Measurements from ENCODE around the gene HSDL1. TPM values are rescaled to one million over a fixed set of nuclear protein-coding genes. Genes with fewer than 3 reads are reported as not detected.
A peak's percentile ranks its signal among the peaks of the same experiment; 100 is the strongest.

Gene HSDL1
- total RNA-seq, 1 donor from 2014 or later, result 15.3 TPM

DNA sequence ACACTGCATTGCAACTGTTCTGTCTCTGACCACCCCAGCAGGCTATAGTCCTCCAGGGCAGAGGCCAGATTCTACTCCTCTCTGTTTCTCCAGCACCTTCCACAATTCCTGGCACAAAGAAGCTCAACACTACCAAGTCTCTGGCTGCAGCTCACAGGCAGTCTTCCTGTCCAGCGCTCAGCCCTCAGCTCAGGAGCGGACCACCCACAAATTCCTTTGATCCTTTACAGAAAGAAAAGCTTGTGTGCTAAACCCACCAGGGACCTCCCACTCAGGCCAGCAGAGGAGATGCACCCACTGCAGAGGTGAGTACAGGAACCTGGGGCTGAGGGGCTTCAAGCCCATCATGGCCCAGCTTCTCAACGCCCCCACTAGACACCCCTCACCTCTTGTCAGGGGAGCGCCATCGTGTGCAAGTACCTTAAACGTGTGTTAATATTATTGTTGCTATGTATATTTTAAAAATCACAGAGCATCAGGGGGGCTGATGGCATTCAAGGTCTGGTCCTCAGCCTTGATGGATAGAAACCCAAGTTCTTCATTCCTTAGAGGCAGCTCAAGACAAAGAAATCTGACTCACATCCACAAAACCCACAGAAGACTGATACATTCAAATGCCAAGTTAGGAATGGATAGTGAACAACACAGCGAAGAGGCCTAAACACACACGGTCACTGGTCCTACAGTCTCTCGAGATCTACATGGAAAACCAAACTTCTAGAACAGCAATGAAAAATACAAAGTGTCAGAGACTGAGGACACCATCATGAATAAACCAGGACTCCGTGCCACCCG is 8.4 kb downstream of the HSDL1 start:
- TF ChIP-seq, protein P1, sequence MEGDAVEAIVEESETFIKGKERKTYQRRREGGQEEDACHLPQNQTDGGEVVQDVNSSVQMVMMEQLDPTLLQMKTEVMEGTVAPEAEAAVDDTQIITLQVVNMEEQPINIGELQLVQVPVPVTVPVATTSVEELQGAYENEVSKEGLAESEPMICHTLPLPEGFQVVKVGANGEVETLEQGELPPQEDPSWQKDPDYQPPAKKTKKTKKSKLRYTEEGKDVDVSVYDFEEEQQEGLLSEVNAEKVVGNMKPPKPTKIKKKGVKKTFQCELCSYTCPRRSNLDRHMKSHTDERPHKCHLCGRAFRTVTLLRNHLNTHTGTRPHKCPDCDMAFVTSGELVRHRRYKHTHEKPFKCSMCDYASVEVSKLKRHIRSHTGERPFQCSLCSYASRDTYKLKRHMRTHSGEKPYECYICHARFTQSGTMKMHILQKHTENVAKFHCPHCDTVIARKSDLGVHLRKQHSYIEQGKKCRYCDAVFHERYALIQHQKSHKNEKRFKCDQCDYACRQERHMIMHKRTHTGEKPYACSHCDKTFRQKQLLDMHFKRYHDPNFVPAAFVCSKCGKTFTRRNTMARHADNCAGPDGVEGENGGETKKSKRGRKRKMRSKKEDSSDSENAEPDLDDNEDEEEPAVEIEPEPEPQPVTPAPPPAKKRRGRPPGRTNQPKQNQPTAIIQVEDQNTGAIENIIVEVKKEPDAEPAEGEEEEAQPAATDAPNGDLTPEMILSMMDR (IDR thresholded peaks at IDR 0.05), result no peak
- POLR2A ChIA-PET, result no interaction called here
- Mint-ChIP-seq H3K27ac (no peak overlapping the region), H3K36me3 (ENCODE audit: low read depth) (peaks cover 5% of the 10 kb centered on the region), H3K9me3 (no peaks in the 10 kb centered on the region), H3K4me3 (no peak overlapping the region), H3K4me1 (peaks cover 29% of the 10 kb centered on the region), H3K27me3 (no peaks in the 10 kb centered on the region)
- intact Hi-C loops (cut with micrococcal nuclease), result no loop called here
- CTCF ChIA-PET, result interaction anchor here (0.6 kb wide), 1 partner anchor 537 kb away, joined by 4 read pairs; no protein-coding TSS in a partner anchor
- no peak for ATAC-seq (ENCODE audit: low read depth)
- no peak for DNase-seq

DNA sequence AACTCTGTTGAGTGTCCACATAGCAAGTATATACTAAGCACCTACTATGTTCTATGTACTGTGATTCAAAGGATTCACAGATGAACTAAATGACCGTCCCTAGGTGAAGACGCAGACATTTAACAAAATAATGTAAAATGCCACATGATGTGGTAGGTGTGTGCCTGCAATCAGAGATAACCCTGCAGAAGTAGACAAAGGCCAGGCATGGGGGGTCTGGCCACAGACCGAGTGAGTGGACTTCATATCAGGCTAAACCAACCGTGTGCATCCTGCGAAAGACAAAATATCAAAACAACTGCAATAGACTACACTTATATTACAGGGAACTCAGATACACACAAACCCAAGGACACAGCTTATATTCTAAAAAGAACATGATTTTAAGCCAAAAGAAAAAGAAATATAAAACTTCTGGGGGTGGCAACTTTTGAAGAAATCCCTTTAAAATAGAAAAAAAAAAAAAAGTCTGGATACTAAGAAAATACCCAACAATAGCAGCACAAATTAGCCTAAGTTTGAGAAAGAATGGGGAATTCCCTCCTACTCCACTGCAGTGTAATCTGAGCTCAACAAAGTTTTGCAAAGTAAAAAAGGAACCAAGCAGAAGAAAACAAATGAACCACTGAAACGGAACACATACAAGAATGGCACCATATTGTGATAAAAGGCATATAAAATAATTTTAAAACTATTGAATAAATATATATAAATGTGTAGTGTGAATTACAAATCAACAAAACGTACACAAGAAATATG is 12.3 kb downstream of the HSDL1 start:
- ChIA-PET CTCF (interaction anchor here (1.0 to 1.8 kb wide), 2 partner anchors 16 to 55 kb away, joined by 5 to 6 read pairs; partner anchors contain the start of genes MBTPS1 and TAF1C), POLR2A (interaction anchor here (0.6 to 5.0 kb wide), 8 partner anchors 13 to 608 kb away, joined by 3 to 33 read pairs (median 4); partner anchors contain the start of genes DNAAF1, HSBP1, HSDL1 and MBTPS1)
- H3K4me1 Mint-ChIP-seq, result peaks cover 29% of the 10 kb centered on the region
- H3K27me3 Mint-ChIP-seq, result no peaks in the 10 kb centered on the region
- TF ChIP-seq, protein P1 (IDR thresholded peaks at IDR 0.05), result no peak
- peaks cover 30% of the 10 kb centered on the region for H3K36me3 Mint-ChIP-seq (ENCODE audit: low read depth)
- H3K9me3 Mint-ChIP-seq, result no peaks in the 10 kb centered on the region
- peak; percentile 77 for ATAC-seq (ENCODE audit: low read depth)
- no peak overlapping the region for H3K4me3 Mint-ChIP-seq
- no peak for DNase-seq
- peak overlapping the region; percentile 53 for H3K27ac Mint-ChIP-seq
- intact Hi-C loops (cut with micrococcal nuclease), result loop anchor here (1.0 kb wide), 2 partner anchors 13 to 16 kb away; partner anchors contain the start of genes DNAAF1, HSDL1 and MBTPS1

GRCh38 chr16:84131117-84131516 is 13.9 kb downstream of the HSDL1 start:
- ChIA-PET CTCF (no interaction called here), POLR2A (interaction anchor here (0.6 to 5.0 kb wide), 2 partner anchors 9 to 15 kb away, joined by 4 to 33 read pairs; partner anchors contain the start of gene MBTPS1)

DNA sequence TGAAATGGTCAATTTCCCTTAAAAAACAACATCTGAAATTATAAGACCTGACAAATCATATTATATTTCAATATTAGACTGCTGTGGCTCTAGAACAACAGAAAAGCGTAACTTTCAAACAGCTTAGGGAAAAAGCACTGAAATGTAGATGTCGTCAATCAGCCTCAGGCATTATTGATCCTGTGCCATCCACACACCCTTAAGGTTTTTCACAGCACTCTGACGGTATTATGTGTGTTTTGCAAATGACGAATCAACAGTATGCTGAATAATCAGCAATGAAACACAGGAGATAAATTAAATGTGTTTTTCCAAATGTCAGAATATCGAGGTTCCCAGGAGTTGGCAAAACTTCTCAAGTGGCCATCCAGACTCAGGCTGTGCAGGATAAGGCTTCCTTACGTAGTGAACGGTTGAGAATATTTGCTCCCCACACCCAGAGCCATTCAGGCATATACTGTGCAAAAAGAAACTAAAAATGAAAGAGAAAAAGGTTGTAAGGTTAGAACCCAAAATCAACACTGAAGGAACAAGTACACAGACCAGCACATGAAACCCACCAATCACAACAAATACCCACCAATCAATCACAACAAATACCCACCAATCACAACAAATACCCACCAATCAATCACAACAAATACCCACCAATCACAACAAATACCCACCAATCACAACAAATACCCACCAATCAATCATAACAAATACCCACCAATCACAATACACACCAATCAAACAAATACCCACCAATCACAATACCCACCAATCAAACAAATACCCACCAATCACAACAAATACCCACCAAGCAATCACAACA is 20.5 kb downstream of the HSDL1 start:
- CTCF ChIA-PET, result no interaction called here
- Mint-ChIP-seq H3K27me3 (no peaks in the 10 kb centered on the region), H3K27ac (no peak overlapping the region), H3K4me1 (peaks cover 13% of the 10 kb centered on the region), H3K9me3 (no peaks in the 10 kb centered on the region), H3K36me3 (ENCODE audit: low read depth) (peaks cover 32% of the 10 kb centered on the region), H3K4me3 (no peak overlapping the region)
- POLR2A ChIA-PET, result no interaction called here
- intact Hi-C loops (cut with micrococcal nuclease), result no loop called here
- ATAC-seq (ENCODE audit: low read depth) (peak; percentile 40), DNase-seq (no peak)
- TF ChIP-seq, protein P1 (IDR thresholded peaks at IDR 0.05), result no peak

More at GRCh38 chr16:84131117-84131516, 13.9 kb downstream of the HSDL1 start:
- Mint-ChIP-seq H3K27ac (no peak overlapping the region), H3K9me3 (no peaks in the 10 kb centered on the region), H3K36me3 (ENCODE audit: low read depth) (peaks cover 37% of the 10 kb centered on the region), H3K27me3 (no peaks in the 10 kb centered on the region), H3K4me3 (no peak overlapping the region), H3K4me1 (peaks cover 26% of the 10 kb centered on the region)
- intact Hi-C loops (cut with micrococcal nuclease), result no loop called here
- DNase-seq (no peak), ATAC-seq (ENCODE audit: low read depth) (no peak)
- TF ChIP-seq, protein P1 (IDR thresholded peaks at IDR 0.05), result no peak

All from activated B cell treated with CpG ODN at 0.5 μM for 24 hours (primary cell).